ENCODE data around the gene CAPN13. TPM values are rescaled to one million over a fixed set of nuclear protein-coding genes. Genes with fewer than 3 reads are reported as not detected.

Gene CAPN13
- polyA plus RNA-seq, 1 experiment: not detected

DNA sequence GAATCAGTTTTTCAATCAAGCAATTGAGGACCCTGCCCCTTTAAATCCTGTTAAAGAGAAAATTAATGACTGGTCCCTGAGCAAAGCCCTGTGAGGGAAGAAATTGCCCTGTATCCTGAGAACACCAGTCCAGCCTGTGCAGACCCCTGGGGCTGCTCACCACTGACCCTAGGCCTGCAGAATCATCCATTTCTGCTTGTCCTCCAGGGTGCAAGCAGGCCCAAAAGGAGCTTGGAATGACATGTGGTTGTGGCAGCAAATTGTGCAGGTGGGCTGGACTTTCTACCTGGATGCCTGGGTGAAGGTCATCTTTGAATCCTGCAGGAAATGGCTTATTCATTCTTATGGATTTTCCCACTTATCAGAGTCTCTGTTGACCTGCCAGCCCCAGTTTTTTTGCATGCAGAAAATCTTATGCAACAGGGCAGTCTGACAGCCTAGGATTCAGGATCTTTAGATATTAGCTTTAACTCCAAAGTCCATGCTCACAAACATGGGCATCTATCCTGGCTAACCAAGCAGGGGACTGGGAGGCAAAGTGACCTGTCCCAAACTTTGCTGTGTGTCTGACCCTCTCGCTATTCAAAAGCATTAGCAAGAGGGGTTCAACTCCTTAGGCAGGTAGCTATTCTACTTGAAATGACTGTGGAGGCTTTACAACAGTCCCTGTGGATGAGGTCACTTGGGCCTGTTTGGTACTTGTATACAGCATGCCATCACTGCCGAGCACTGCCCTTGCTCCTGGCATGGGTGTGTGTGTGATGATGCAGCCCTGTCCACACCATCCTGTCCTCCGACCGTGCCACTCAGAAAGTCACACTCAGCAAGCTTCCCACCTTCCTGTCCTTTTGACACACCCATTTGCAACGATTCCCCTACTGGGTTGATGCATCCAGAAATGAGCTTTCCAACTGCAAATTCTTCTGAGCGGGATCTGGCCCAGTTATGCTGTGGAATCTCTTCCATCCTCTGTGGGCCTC lies 85.3 kb downstream of the CAPN13 start:
- ChIA-PET POLR2A (no interaction called here), CTCF (interaction anchor here (0.9 to 3.6 kb wide), 5 partner anchors 10 to 612 kb away, joined by 3 to 23 read pairs (median 4); no protein-coding TSS in a partner anchor)
- no peak for DNase-seq (ENCODE audit: low read depth)
- Histone ChIP-seq H3K27me3 (ENCODE audit: control insufficient read depth, insufficient read depth, low read length) (peaks cover 2% of the 10 kb centered on the region; the same call in 1 of the 2 replicates), H3K4me3 (ENCODE audit: low read depth, low read length) (no peak overlapping the region), H3K36me3 (ENCODE audit: control insufficient read depth, insufficient read depth, low read length) (no peaks in the 10 kb centered on the region)
- TF ChIP-seq, protein P1, sequence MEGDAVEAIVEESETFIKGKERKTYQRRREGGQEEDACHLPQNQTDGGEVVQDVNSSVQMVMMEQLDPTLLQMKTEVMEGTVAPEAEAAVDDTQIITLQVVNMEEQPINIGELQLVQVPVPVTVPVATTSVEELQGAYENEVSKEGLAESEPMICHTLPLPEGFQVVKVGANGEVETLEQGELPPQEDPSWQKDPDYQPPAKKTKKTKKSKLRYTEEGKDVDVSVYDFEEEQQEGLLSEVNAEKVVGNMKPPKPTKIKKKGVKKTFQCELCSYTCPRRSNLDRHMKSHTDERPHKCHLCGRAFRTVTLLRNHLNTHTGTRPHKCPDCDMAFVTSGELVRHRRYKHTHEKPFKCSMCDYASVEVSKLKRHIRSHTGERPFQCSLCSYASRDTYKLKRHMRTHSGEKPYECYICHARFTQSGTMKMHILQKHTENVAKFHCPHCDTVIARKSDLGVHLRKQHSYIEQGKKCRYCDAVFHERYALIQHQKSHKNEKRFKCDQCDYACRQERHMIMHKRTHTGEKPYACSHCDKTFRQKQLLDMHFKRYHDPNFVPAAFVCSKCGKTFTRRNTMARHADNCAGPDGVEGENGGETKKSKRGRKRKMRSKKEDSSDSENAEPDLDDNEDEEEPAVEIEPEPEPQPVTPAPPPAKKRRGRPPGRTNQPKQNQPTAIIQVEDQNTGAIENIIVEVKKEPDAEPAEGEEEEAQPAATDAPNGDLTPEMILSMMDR (IDR thresholded peaks at IDR 0.05; ENCODE audit: insufficient read depth, low read depth, low read length): no peak

DNA sequence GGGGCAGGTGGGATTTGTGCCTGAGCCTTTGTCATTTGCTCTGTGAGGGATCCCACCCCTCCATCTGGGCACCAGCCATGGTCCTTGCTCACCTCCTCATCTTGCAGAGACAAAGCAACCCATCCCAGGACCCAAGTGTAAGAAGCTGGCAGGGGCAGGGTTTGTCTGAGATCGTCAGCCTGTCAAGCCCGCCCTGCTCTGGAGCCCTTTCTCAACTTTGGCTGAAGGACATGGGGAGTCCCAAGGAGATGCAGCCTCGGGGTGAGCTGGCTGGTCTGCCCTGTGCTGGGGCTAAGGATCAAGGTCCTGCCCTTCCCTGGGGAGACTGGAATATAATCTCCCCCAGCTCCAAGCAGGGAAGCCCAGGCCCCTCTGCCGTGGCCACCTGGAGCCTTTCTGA lies 86.0 kb downstream of the CAPN13 start:
- DNase-seq (ENCODE audit: low read depth): no peak
- H3K36me3 ChIP-seq (ENCODE audit: control insufficient read depth, insufficient read depth, low read length): no peaks in the 10 kb centered on the region
- POLR2A ChIA-PET: no interaction called here
- TF ChIP-seq, protein P1 (IDR thresholded peaks at IDR 0.05; ENCODE audit: insufficient read depth, low read depth, low read length): no peak
- H3K27me3 ChIP-seq (ENCODE audit: control insufficient read depth, insufficient read depth, low read length): peaks cover 2% of the 10 kb centered on the region; the same call in 1 of the 2 replicates
- CTCF ChIA-PET: interaction anchor here (1.1 to 3.6 kb wide), 3 partner anchors 9 to 556 kb away, joined by 3 to 23 read pairs (median 6); no protein-coding TSS in a partner anchor
- no peak overlapping the region for H3K4me3 ChIP-seq (ENCODE audit: low read depth, low read length)

DNA sequence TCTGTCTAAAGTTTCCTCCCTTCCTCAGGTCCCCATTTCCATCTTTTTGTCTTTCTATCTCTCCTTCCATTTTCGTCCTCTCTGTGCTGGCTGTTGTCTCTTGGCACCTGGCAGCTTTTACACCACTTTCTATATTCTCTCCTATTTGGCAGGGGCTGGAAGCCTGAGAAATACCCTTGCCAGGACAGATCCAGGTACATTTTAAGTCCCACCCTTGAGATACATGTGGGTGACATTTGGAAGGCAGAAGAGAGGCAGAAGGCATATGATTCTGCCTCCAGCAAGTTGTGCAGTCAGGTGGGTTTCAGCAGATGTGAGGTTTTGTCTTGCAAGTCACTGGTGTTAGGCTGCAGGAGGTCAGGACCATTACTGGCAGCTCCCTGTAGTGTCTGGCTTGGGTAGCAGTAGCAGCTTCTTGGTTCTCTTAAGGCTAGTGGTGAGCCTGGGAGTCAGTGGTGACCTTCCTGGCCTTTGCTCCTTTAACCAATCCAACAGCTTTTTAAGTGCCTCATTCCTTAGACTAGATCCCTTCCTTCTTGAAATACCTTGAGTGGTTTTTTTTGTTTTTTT lies 90.1 kb downstream of the CAPN13 start:
- no peak for DNase-seq (ENCODE audit: low read depth)
- TF ChIP-seq, protein P1 (IDR thresholded peaks at IDR 0.05; ENCODE audit: insufficient read depth, low read depth, low read length): no peak
- H3K4me3 ChIP-seq (ENCODE audit: low read depth, low read length): no peak overlapping the region
- H3K27me3 ChIP-seq (ENCODE audit: control insufficient read depth, insufficient read depth, low read length): no peaks in the 10 kb centered on the region
- H3K36me3 ChIP-seq (ENCODE audit: control insufficient read depth, insufficient read depth, low read length): no peaks in the 10 kb centered on the region
- ChIA-PET POLR2A (no interaction called here), CTCF (interaction anchor here (0.6 to 7.5 kb wide), 4 partner anchors 146 to 617 kb away, joined by 3 to 100 read pairs (median 62); no protein-coding TSS in a partner anchor)

DNA sequence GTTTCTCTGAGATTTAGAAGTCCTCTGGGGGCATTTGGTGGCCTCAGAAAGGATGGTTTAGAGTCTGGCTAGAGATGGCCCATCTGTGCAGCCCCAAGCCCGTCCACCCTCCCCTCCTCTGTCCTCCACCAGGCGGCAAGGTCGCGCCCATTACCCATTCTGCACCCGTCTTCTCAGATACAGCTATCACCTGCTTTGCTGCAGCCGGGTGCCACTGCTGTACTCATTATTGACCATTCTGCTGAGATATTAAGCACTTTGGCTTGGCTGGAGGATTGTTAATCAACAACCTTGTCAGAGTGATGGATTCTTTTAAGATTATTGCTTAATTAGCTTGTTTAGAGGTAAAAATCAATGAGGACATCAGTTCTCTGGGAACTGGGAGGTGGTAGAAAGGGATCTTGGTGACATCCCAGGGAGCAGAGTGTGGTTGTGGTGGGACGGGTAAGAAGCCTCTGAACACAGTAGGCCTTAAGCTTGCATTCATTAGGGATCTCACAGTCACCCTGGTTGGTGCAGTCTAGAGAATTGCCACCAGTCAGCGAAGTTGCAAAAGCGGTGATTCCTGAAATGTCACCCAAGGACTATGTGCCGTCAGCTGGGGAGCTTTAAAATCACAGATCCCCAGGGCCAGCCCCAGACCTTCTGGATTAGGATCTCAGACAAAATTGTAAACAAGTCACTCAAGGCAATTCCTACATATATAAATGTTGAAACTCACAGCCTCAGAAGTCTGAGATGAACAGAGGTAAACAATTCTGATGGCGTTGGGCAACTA lies 90.9 kb downstream of the CAPN13 start:
- H3K27me3 ChIP-seq (ENCODE audit: control insufficient read depth, insufficient read depth, low read length): no peaks in the 10 kb centered on the region
- ChIA-PET CTCF (interaction anchor here (0.6 to 14.9 kb wide), 6 partner anchors 147 to 618 kb away, joined by 3 to 365 read pairs (median 62); partner anchors contain the start of gene GALNT14), POLR2A (no interaction called here)

More for the DNA sequence above, 90.9 kb downstream of the CAPN13 start:
- no peak for DNase-seq (ENCODE audit: low read depth)
- no peaks in the 10 kb centered on the region for H3K36me3 ChIP-seq (ENCODE audit: control insufficient read depth, insufficient read depth, low read length)
- TF ChIP-seq, protein P1 (IDR thresholded peaks at IDR 0.05; ENCODE audit: insufficient read depth, low read depth, low read length): no peak
- H3K4me3 ChIP-seq (ENCODE audit: low read depth, low read length): no peak overlapping the region
